GM12878 (cell line): ENCODE data around the gene CLIC3. TPM values are rescaled to one million over a fixed set of nuclear protein-coding genes. Genes with fewer than 3 reads are reported as not detected.

Experiments used
- ATAC-seq: fragments of 200-7000 bp; cut with Tn5 transposase; 3 replicates; pipeline ENCODE4 v1.9.1; 2020; ENCODE audit warnings: mild to moderate bottlenecking, moderate library complexity
- BruUV-seq: library from RNA; stranded (reverse); fragments of 400-500 nt; replicated peaks from 2 replicates; lab custom pipeline; 2021; lab: Mats Ljungman, UMichigan
- CTCF ChIA-PET: fragments of 300-600 bp; sonication (Branson Sonifier 250); formaldehyde crosslinking; extraction: SDS; loops from one replicate; lab custom pipeline; 2021; ENCODE audit warnings: inconsistent platforms; lab: Yijun Ruan, JAX
- POLR2A ChIA-PET: fragments of 350-600 bp; formaldehyde crosslinking; extraction: SDS; loops from one replicate; lab custom pipeline; 2021; ENCODE audit warnings: inconsistent platforms; lab: Charles Lee
- RAD21 ChIA-PET: fragments of 300-600 bp; sonication (Branson Sonifier 250); formaldehyde crosslinking; loops from one replicate; lab custom pipeline; 2023; ENCODE audit warnings: antibody characterized with exemption; ENCODE audit not compliant: unreplicated experiment; lab: Charles Lee
- SMC1A ChIA-PET: fragments of 300-600 bp; sonication (Branson Sonifier 250); formaldehyde crosslinking; loops from one replicate; lab custom pipeline; 2023; ENCODE audit not compliant: unreplicated experiment, uncharacterized antibody; lab: Charles Lee
- DNase-seq: peaks from one replicate; pipeline ENCODE4 v3.0.0-alpha.2; 2011; ENCODE audit warnings: low read depth, low spot score
- FAIRE-seq: peaks from 3 replicates; lab custom pipeline; 2011; peaks lifted over from hg19 to GRCh38; lab: Jason Lieb, UNC
- H2AFZ ChIP-seq: 2 replicates; pipeline ENCODE4 v1.6.0; 2011; ENCODE audit warnings: low read depth, low read length, control low read depth; ENCODE audit not compliant: control insufficient read depth
- H3K27ac ChIP-seq: 2 replicates; pipeline ENCODE4 v1.5.1; 2011; ENCODE audit warnings: control low read depth; ENCODE audit not compliant: control insufficient read depth, insufficient read depth
- H3K27me3 ChIP-seq, 2 experiments: replicated peaks in 1 of 2; 2 replicates each; pipeline versions ENCODE4 v1.6.0 to v1.6.1; 2011; ENCODE audit warnings: low read length in 1 of 2; ENCODE audit not compliant: control insufficient read depth in 2 of 2, insufficient read depth in 2 of 2
- H3K36me3 ChIP-seq, 2 experiments: 2 replicates each; pipeline ENCODE4 v1.5.1; 2011; ENCODE audit warnings: low read length in 1 of 2; ENCODE audit not compliant: control insufficient read depth in 2 of 2, insufficient read depth in 2 of 2
- H3K4me1 ChIP-seq: 2 replicates; pipeline ENCODE4 v1.6.1; 2011; ENCODE audit warnings: mild to moderate bottlenecking, low read length, moderate library complexity, mixed read lengths; ENCODE audit not compliant: control insufficient read depth, insufficient read depth
- H3K4me2 ChIP-seq: 2 replicates; pipeline ENCODE4 v1.6.0; 2011; ENCODE audit warnings: control low read depth; ENCODE audit not compliant: control insufficient read depth, insufficient read depth
- H3K4me3 ChIP-seq: fragments of 200-600 bp; sonication (generic); 2 replicates; pipeline ENCODE4 v1.5.1; 2016
- H3K79me2 ChIP-seq: 2 replicates; pipeline ENCODE4 v1.6.0; 2011; ENCODE audit warnings: low read length; ENCODE audit not compliant: control insufficient read depth, insufficient read depth
- H3K9ac ChIP-seq: 2 replicates; pipeline ENCODE4 v1.8.0; 2011; ENCODE audit warnings: low read length, control low read depth, mixed read lengths; ENCODE audit not compliant: control insufficient read depth, insufficient read depth
- H3K9me3 ChIP-seq: replicated peaks from 3 replicates; pipeline ENCODE4 v1.5.1; 2011; ENCODE audit warnings: mild to moderate bottlenecking, low read length; ENCODE audit not compliant: control insufficient read depth, insufficient read depth
- H4K20me1 ChIP-seq: 2 replicates; pipeline ENCODE4 v1.6.0; 2011; ENCODE audit not compliant: control insufficient read depth, insufficient read depth
- ASH2L ChIP-seq: fragments of 300-600, 200-600 bp; sonication (generic); IDR thresholded peaks from 2 replicates; pipeline ENCODE4 v1.6.1; 2017; ENCODE audit warnings: low read depth, mild to moderate bottlenecking, borderline replicate concordance
- BACH1 ChIP-seq: fragments of 450-650 bp; IDR thresholded peaks from 2 replicates; pipeline ENCODE4 v1.6.1; 2017; ENCODE audit warnings: mild to moderate bottlenecking, borderline replicate concordance
- CREM ChIP-seq: IDR thresholded peaks from 2 replicates; pipeline ENCODE4 v1.6.1; 2014; ENCODE audit warnings: antibody characterized with exemption, low read depth
- MTA2 ChIP-seq: fragments of 450-650 bp; IDR thresholded peaks from 2 replicates; pipeline ENCODE4 v1.6.1; 2016; ENCODE audit warnings: low read depth, mild to moderate bottlenecking, moderate library complexity
- NFYA ChIP-seq: IDR thresholded peaks from 2 replicates; pipeline ENCODE4 v1.6.1; 2011; ENCODE audit warnings: low read depth, mild to moderate bottlenecking, low read length, improper control_type of control experiment, borderline replicate concordance
- NR2C2 ChIP-seq: IDR thresholded peaks from 2 replicates; pipeline ENCODE4 v1.6.1; 2011; ENCODE audit warnings: borderline replicate concordance, low read depth; ENCODE audit not compliant: control insufficient read depth, insufficient read length
- POU2F2 ChIP-seq: IDR thresholded peaks from 3 replicates; pipeline ENCODE4 v1.6.1; 2011; ENCODE audit warnings: low read depth, mild to moderate bottlenecking, low read length, borderline replicate concordance
- RCOR1 ChIP-seq: conservative IDR thresholded peaks from 2 replicates; pipeline ENCODE4 v1.6.1; 2012; ENCODE audit warnings: low read depth, low read length, improper control_type of control experiment
- ZNF622 ChIP-seq: fragments of 450-650 bp; IDR thresholded peaks from 2 replicates; pipeline ENCODE4 v1.6.1; 2017; ENCODE audit warnings: mild to moderate bottlenecking, inconsistent platforms
- WGBS: methylation state at CpG from one replicate; pipeline ENCODE4 v1.1.6; 2016; ENCODE audit warnings: low lambda C conversion rate; ENCODE audit not compliant: insufficient replicate concordance, insufficient coverage; ENCODE audit errors: missing lambda C conversion rate; 5-methylcytosine and 5-hydroxymethylcytosine counted together
- in situ Hi-C: fragments of 300-500 bp; cut with MboI; formaldehyde crosslinking; loops from 9 replicates; pipeline ENCODE4 v1.14.3; 2018; ENCODE audit warnings: mixed read lengths
- intact Hi-C: fragments of 100-400 bp; cut with micrococcal nuclease; formaldehyde crosslinking; loops from one replicate; pipeline ENCODE4 v1.14.2; 2022; ENCODE audit not compliant: unreplicated experiment
- polyA plus RNA-seq, 11 experiments: library from polyadenylated mRNA; depleted of rRNA in 4 of 11; unstranded in 6 of 11; stranded (reverse) in 5 of 11; fragments of >200 nt; fragmentation: Nextera tagmentation in 4 of 11; fragmentation: Illumina TruSeq in 1 of 11; extraction: Ambion mirVana in 4 of 11; extraction: Trizol in 1 of 11; gene quantifications; 1 replicate in 1 of 11; 2 replicates in 10 of 11; pipeline versions ENCODE4 v1.2.1 to v1.2.3, GENCODE V29; 2011 to 2016; ENCODE audit warnings: inconsistent platforms in 2 of 11, missing spikeins in 2 of 11, low read depth in 1 of 11
- total RNA-seq, 4 experiments: library from RNA; depleted of rRNA in 3 of 4; stranded (reverse); fragments of >200 nt in 3 of 4; fragmentation: Illumina TruSeq in 1 of 4; extraction: Trizol in 1 of 4; gene quantifications; 2 replicates each; pipeline versions ENCODE4 v1.2.1 to v1.2.3, GENCODE V29; 2013 to 2021

CLIC3 gene
- total and polyA plus RNA-seq, 10 of the 15 experiments (the other 5 are each of a cell fraction or from before 2014, with no cell fraction given) = 0.31 TPM; not detected in 9

- intact Hi-C loops (no loop called here), in situ Hi-C loops (no loop called here)
- Histone ChIP-seq H4K20me1 (no peaks in the 10 kb centered on the region), H3K27me3 (no peaks in the 10 kb centered on the region), H3K9ac (no peak overlapping the region), H3K4me3 (no peak overlapping the region), H3K9me3 (no peaks in the 10 kb centered on the region; the same call in 2 of the 3 replicates), H3K79me2 (no peaks in the 10 kb centered on the region), H3K4me2 (no peak overlapping the region), H2AFZ (no peak overlapping the region), H3K4me1 (no peaks in the 10 kb centered on the region), H3K27ac (no peak overlapping the region), H3K36me3 (no peaks in the 10 kb centered on the region)
- POLR2A ChIA-PET = no interaction called here
- ATAC-seq = no peak
- RAD21 ChIA-PET = no interaction called here
- CTCF ChIA-PET = no interaction called here
- no peak for TF ChIP-seq NFYA
- TF ChIP-seq ZNF622 = no peak
- no peak for TF ChIP-seq RCOR1
- no peak for TF ChIP-seq POU2F2
- TF ChIP-seq CREM = no peak
- TF ChIP-seq ASH2L = no peak
- TF ChIP-seq NR2C2 = no peak
- no peak for TF ChIP-seq MTA2
- TF ChIP-seq BACH1 = no peak
- BruUV-seq = no TSS peak
- FAIRE-seq = no peak
- SMC1A ChIA-PET = no interaction called here
- DNase-seq = no peak
- 91% methylated on average over 37 of the region's 45 CpGs for WGBS
These were observed 21.6 kb upstream of the CLIC3 start for GRCh38 chr9:137017791-137018497.
